ENCODE results near the gene CBX8. TPM values are rescaled to one million over a fixed set of nuclear protein-coding genes. Genes with fewer than 3 reads are reported as not detected.

Gene CBX8
- total RNA-seq, 3 donors from 2014 or later (not counting 1 experiment from before 2014, with no cell fraction given) = 4.0 to 6.4 (median 5.8) TPM

GRCh38 chr17:79777894-79778503 is 18.9 kb downstream of the CBX8 start, which contains the start of gene CBX2:
TSS of gene CBX2 (plus strand) at chr17:79778148. CDS start at chr17:79778236, 88 bp downstream.
- peak within 1 kb of the TSS; percentile 28 for H3K4me3 ChIP-seq (ENCODE audit: low read length)
- H3K4me1 ChIP-seq (ENCODE audit: control insufficient read depth, insufficient read depth, low read length) = peaks cover 18% of the 10 kb centered on the region
- peaks cover 40% of the 10 kb centered on the region for H3K27me3 ChIP-seq (ENCODE audit: control insufficient read depth, insufficient read depth, low read length)
- no peaks in the 10 kb centered on the region for H3K36me3 ChIP-seq (ENCODE audit: control insufficient read depth, insufficient read depth, low read length)
- Mint-ChIP-seq H3K36me3 (no peaks in the 10 kb centered on the region), H3K4me3 (peak within 1 kb of the TSS; percentile 91), H3K9me3 (no peaks in the 10 kb centered on the region), H3K4me1 (peaks cover 13% of the 10 kb centered on the region in 2 donors), H3K27me3 (ENCODE audit: low read depth in 2 of 2) (peaks cover 64 to 73% of the 10 kb centered on the region in 2 donors), H3K27ac (peak within 1 kb of the TSS; percentile 69 to 84)
- under 1% methylated on average over 92 of the region's 96 CpGs for WGBS (ENCODE audit: insufficient coverage)
- intact Hi-C loops (cut with micrococcal nuclease) = no loop called here
- TF ChIP-seq CTCF (IDR thresholded peaks at IDR 0.05) = no peak
- no peak within 1 kb of the TSS for H3K27ac ChIP-seq (ENCODE audit: low read length)
- DNase-seq (peak; percentile 78 to 88), ATAC-seq (peak; percentile 88 to 95 (median 92))
- no peaks in the 10 kb centered on the region for H3K9me3 ChIP-seq (ENCODE audit: control insufficient read depth, insufficient read depth, low read length)

DNA sequence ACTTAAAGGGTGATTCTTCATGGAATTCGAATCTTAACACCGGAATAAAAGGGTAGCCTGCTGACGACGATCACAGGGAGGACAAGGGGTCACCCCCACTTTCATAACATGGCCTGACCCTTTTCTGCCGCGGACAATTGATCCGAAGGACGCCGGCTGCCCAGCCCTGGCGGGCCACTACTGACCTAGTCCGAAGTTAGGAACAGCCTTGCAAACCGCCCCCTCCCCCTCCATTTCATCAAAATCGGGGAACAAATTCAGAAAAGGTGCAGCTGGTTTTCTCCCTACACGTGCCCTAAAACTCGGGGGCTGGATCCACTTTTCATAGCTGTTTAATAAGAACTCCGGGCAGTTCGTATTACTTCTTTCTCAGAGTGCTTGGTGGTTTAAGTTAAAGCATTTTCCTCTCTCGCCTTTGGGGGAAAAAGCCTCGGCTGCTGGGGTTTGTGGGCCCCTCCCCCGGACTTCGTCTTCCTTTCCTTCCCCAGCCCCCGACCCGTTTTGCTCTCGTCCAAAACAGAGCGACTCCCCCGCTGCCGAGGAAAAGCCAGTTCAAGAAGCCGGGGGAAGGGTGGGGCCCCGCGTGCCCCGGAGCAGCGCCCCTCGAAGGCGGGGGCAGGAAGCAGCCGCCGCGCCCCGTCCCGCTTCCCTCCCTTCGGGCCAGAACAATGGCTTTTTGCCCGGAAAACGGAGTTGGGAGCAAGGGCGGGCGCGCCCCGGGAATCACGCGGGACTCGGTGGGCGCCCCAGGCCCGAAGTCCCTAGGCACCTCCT is 19.6 kb downstream of the CBX8 start:
- peak in 1 of 2 donors; percentile 60 for DNase-seq
- Mint-ChIP-seq H3K4me1 (peaks cover 13% of the 10 kb centered on the region in 2 donors), H3K36me3 (no peaks in the 10 kb centered on the region), H3K27ac (no peak overlapping the region), H3K9me3 (no peaks in the 10 kb centered on the region), H3K4me3 (peak overlapping the region; percentile 74), H3K27me3 (ENCODE audit: low read depth in 2 of 2) (peaks cover 61 to 70% of the 10 kb centered on the region in 2 donors)
- Histone ChIP-seq H3K27me3 (ENCODE audit: control insufficient read depth, insufficient read depth, low read length) (peaks cover 40% of the 10 kb centered on the region), H3K9me3 (ENCODE audit: control insufficient read depth, insufficient read depth, low read length) (no peaks in the 10 kb centered on the region), H3K4me3 (ENCODE audit: low read length) (peak overlapping the region; percentile 28), H3K4me1 (ENCODE audit: control insufficient read depth, insufficient read depth, low read length) (peaks cover 18% of the 10 kb centered on the region), H3K36me3 (ENCODE audit: control insufficient read depth, insufficient read depth, low read length) (no peaks in the 10 kb centered on the region), H3K27ac (ENCODE audit: low read length) (no peak overlapping the region)
- WGBS (ENCODE audit: insufficient coverage) = 5% methylated on average over 51 of the region's 51 CpGs
- intact Hi-C loops (cut with micrococcal nuclease) = no loop called here
- no peak for TF ChIP-seq CTCF (IDR thresholded peaks at IDR 0.05)
- peak; percentile 14 to 46 (median 27) for ATAC-seq

DNA sequence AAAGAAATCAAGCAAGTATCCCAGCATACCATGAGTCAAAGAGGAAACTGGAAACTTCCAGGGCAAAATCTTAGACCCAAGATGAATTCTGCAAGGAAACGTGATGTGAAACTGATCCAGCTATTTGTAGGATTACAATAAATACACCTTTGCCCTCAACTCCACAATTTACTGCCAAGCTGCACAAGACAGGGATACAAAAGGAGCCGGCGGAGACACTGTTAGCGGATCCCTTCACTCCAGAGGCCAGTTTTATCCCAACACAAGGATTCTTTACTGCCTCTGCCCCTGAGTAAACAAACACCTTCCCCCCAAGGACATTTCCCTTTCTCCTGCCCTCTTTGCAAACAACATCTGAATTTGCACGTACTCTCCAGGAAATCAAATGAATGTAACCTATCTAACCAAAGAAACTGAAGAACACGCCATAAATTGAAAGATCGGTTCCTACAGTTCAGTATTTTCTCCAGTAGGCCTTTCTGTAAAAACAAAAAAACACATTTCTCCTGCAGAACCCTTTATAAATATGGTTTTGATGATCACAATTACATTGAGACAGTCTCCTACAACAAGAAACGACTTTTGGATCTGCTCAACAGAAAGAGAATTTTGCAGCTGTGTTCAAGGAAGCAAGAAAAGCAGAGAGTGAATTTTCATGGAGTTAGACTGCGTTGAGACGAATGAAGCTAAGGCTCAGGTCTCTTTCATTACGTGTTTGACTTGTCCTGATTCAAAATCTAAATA is 20.3 kb downstream of the CBX8 start:
- no peak overlapping the region for H3K27ac Mint-ChIP-seq

More for the DNA sequence above, 20.3 kb downstream of the CBX8 start:
- Histone ChIP-seq H3K36me3 (ENCODE audit: control insufficient read depth, insufficient read depth, low read length) (no peaks in the 10 kb centered on the region), H3K4me1 (ENCODE audit: control insufficient read depth, insufficient read depth, low read length) (peaks cover 18% of the 10 kb centered on the region), H3K4me3 (ENCODE audit: low read length) (no peak overlapping the region), H3K27me3 (ENCODE audit: control insufficient read depth, insufficient read depth, low read length) (peaks cover 35% of the 10 kb centered on the region), H3K9me3 (ENCODE audit: control insufficient read depth, insufficient read depth, low read length) (no peaks in the 10 kb centered on the region), H3K27ac (ENCODE audit: low read length) (no peak overlapping the region)
- intact Hi-C loops (cut with micrococcal nuclease) = no loop called here
- no peaks in the 10 kb centered on the region for H3K36me3 Mint-ChIP-seq
- peaks cover 7 to 13% of the 10 kb centered on the region in 2 donors for H3K4me1 Mint-ChIP-seq
- H3K27me3 Mint-ChIP-seq (ENCODE audit: low read depth in 2 of 2) = peaks cover 59 to 62% of the 10 kb centered on the region in 2 donors
- DNase-seq (no peak), ATAC-seq (no peak)
- TF ChIP-seq CTCF (IDR thresholded peaks at IDR 0.05) = no peak
- WGBS (ENCODE audit: insufficient coverage) = 54% methylated on average over 10 of the region's 11 CpGs
- H3K4me3 Mint-ChIP-seq = peak overlapping the region; percentile 74
- H3K9me3 Mint-ChIP-seq = no peaks in the 10 kb centered on the region

All from natural killer cell (primary cell).